Measurements from ENCODE around the gene VAT1L. TPM values are rescaled to one million over a fixed set of nuclear protein-coding genes. Genes with fewer than 3 reads are reported as not detected.

Gene VAT1L
- total and polyA plus RNA-seq, 2 donors (not counting 3 experiments of a cell fraction or from before 2014, with no cell fraction given), result 0.46 to 1.5 TPM

- ChIA-PET POLR2A (no interaction called here), CTCF (no interaction called here)
- intact Hi-C loops (cut with micrococcal nuclease) (no loop called here), dilution Hi-C loops (cut with MboI; ENCODE audit: extremely low pct_ligation_motif_present, low sequenced_read_pairs) (no loop called here)
- Histone ChIP-seq H3K9me1 (replicated peaks; ENCODE audit: control insufficient read depth, extremely low read depth, insufficient read depth, low read length) (no peaks in the 10 kb centered on the region), H3K4me3 (replicated peaks in 1 of 3; ENCODE audit: insufficient read depth in 1 of 3, low read depth in 1 of 3, low read length in 3 of 3) (no peak overlapping the region), H3K27me3 (ENCODE audit: control insufficient read depth in 2 of 2, insufficient read depth in 2 of 2, low read length in 2 of 2) (no peaks in the 10 kb centered on the region), H2AFZ (ENCODE audit: low read depth, low read length) (no peak overlapping the region), H3K36me3 (ENCODE audit: control insufficient read depth in 2 of 2, extremely low read depth in 1 of 2, insufficient read depth in 2 of 2, low read length in 2 of 2) (no peaks in the 10 kb centered on the region), H3K4me1 (ENCODE audit: control insufficient read depth, extremely low read depth, insufficient read depth, low read length) (no peaks in the 10 kb centered on the region), H3K9me3 (replicated peaks; ENCODE audit: control insufficient read depth, insufficient read depth, low read length) (no peaks in the 10 kb centered on the region), H3K79me2 (ENCODE audit: control insufficient read depth, insufficient read depth, low read length) (no peaks in the 10 kb centered on the region), H3K9ac (replicated peaks; ENCODE audit: extremely low read depth, insufficient read depth, low read length) (no peak overlapping the region), H3K4me2 (ENCODE audit: insufficient read depth, low read length) (no peak overlapping the region), H3K27ac (ENCODE audit: insufficient read depth, low read depth, low read length) (no peak overlapping the region), H4K20me1 (replicated peaks; ENCODE audit: control insufficient read depth, extremely low read depth, insufficient read depth, low read length) (no peaks in the 10 kb centered on the region)
- TF ChIP-seq CTCF (IDR thresholded peaks at IDR 0.05; ENCODE audit: extremely low read depth in 1 of 2, insufficient read depth in 1 of 2, low read depth in 1 of 2, low read length in 2 of 2) (peak in 1 of 2 donors; percentile 11), MYC (IDR thresholded peaks at IDR 0.05; ENCODE audit: low read depth, low read length) (no peak), POLR2AphosphoS5 (IDR thresholded peaks at IDR 0.05; ENCODE audit: insufficient read depth, low read depth, low read length) (no peak), FOS (IDR thresholded peaks at IDR 0.05; ENCODE audit: borderline replicate concordance, insufficient read depth, low read length) (no peak)
- DNase-seq (ENCODE audit: low read depth, low spot score) (no peak), FAIRE-seq (no peak)
- BruUV-seq (replicated peaks), result no TSS peak
Observed at GRCh38 chr16:78005881-78006280, 217.5 kb downstream of the VAT1L start.

- Histone ChIP-seq H3K9ac (replicated peaks; ENCODE audit: extremely low read depth, insufficient read depth, low read length) (no peak overlapping the region), H3K27ac (ENCODE audit: insufficient read depth, low read depth, low read length) (no peak overlapping the region), H3K4me3 (replicated peaks in 1 of 3; ENCODE audit: insufficient read depth in 1 of 3, low read depth in 1 of 3, low read length in 3 of 3) (no peak overlapping the region), H3K27me3 (ENCODE audit: control insufficient read depth in 2 of 2, insufficient read depth in 2 of 2, low read length in 2 of 2) (no peaks in the 10 kb centered on the region), H3K36me3 (ENCODE audit: control insufficient read depth in 2 of 2, extremely low read depth in 1 of 2, insufficient read depth in 2 of 2, low read length in 2 of 2) (no peaks in the 10 kb centered on the region), H3K4me2 (ENCODE audit: insufficient read depth, low read length) (no peak overlapping the region), H3K4me1 (ENCODE audit: control insufficient read depth, extremely low read depth, insufficient read depth, low read length) (no peaks in the 10 kb centered on the region), H2AFZ (ENCODE audit: low read depth, low read length) (no peak overlapping the region), H3K79me2 (ENCODE audit: control insufficient read depth, insufficient read depth, low read length) (no peaks in the 10 kb centered on the region), H3K9me3 (replicated peaks; ENCODE audit: control insufficient read depth, insufficient read depth, low read length) (no peaks in the 10 kb centered on the region), H4K20me1 (replicated peaks; ENCODE audit: control insufficient read depth, extremely low read depth, insufficient read depth, low read length) (no peaks in the 10 kb centered on the region), H3K9me1 (replicated peaks; ENCODE audit: control insufficient read depth, extremely low read depth, insufficient read depth, low read length) (no peaks in the 10 kb centered on the region)
- intact Hi-C loops (cut with micrococcal nuclease), result no loop called here
- no peak for DNase-seq (ENCODE audit: low read depth, low spot score)
- POLR2A ChIA-PET, result no interaction called here
- no peak for TF ChIP-seq POLR2A (IDR thresholded peaks at IDR 0.05; ENCODE audit: low read depth, low read length)
- FAIRE-seq, result no peak
- dilution Hi-C loops (cut with MboI; ENCODE audit: extremely low pct_ligation_motif_present, low sequenced_read_pairs), result no loop called here
- CTCF ChIA-PET, result no interaction called here
- no TSS peak for BruUV-seq (replicated peaks)
Observed at GRCh38 chr16:78007121-78007520, 218.8 kb downstream of the VAT1L start.
